GM18867 (cell line): Measurements from ENCODE around the gene CIB2.
A peak's percentile ranks its signal among the peaks of the same experiment; 100 is the strongest.

Source experiments
- ATAC-seq: cut with Tn5 transposase; IDR thresholded peaks from one replicate; pipeline ENCODE4 v1.9.1; 2021; ENCODE audit warnings: mild to moderate bottlenecking, moderate library complexity; ENCODE audit not compliant: unreplicated experiment

CIB2 gene

GRCh38 chr15:78069462-78070029, 61.7 kb downstream of the CIB2 start:
- no peak for ATAC-seq

DNA sequence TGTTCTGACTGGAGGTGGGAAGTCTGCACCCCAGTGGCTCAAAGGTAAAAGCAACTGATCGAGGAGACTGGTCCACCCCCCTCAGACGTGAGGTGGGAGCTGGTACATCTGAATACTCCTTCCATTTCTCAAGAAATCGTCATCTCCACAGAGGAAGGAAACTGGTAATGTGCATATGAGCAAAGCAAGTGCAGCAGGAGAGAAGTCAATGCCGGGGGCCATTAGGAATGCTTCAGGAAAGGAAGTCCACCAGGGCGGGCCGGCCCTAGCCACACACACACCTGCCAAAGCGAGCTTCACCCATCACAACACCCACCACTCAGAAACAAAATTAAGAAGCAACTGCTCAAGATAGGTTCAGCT, 62.2 kb downstream of the CIB2 start:
- ATAC-seq, result peak; percentile 14

DNA sequence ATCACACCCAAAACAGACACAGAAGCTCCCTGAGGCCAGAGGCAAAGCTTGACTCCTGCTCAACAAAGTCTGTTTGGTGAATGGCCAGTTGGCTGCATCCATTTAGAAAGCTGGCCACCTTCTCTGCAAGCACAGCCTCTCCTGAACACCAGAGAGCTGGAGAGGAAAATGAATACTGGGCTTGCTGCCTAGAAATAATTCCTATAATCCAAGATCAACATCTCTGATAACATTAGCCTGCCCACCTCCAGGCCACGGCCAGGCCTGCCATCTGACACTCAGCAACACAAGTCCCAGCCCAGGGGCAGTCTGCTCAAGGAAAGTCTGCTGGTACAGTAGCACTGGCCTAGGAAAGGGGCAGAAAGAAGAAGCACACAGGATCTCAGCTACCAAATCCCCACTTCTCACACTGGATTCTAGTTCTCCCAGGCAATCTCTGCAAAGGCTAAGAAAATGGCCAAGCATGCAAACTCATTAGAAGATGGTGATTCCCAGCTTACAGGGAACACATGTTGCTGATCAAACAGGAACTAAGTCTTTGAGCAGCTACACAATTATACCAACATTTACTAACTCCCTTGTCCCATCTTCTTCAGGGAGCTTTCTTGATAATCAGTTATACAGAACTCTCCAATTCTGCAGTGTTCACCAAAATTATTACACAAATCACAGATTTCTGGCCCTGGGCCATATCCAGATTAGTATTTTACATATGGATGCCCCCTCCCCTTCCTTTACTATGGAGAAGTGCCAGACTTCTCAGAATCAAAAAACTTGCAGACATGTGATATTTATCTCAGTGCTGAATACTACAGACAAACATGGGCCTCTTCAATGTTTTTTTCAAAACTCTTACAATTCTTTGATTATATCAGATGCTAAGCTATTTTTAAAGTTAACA, 63.7 kb downstream of the CIB2 start:
- no peak for ATAC-seq

GRCh38 chr15:78065973-78066946, 65.0 kb downstream of the CIB2 start:
- peak; percentile 62 for ATAC-seq

- ATAC-seq, result no peak
These were observed 65.9 kb downstream of the CIB2 start for GRCh38 chr15:78065284-78065872.

DNA sequence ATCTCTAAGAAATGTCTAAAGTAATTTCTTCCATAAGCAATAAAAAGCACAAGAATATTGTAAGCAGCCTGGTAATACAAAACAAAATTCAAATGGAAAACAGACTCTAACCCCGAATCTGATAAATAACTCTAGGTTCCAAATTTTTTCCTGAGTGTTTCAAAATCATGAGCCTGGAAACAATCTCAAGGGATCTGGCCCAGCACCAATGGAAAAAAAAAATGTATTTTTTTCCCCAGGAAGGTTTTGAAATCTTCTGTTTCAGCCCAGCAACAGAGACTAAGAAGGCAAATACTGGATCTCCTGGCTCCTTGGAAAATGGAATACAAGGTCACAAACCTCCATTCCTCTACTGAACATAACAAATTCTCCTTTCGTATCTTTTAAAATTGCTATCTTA, 66.7 kb downstream of the CIB2 start:
- ATAC-seq, result no peak

GRCh38 chr15:78063970-78064385, 67.3 kb downstream of the CIB2 start:
- ATAC-seq, result no peak

DNA sequence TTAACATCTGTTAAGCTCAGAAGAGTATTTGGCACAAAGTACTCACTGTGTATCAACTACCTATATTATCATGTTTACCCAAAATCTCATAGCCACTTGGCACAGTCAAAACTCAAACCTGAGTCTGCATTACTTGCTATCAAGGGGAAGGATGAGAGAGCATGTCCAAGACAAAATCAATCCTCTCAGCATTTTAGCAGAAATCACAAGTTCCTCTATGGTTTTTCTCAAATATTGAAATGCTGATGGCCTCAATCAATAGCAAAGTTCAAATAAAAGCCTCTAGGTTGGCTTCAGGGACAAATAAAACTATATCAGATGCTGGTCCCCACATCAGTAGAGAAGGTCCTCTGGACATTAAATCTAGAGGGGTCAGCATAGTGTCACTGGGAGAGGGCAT, 68.0 kb downstream of the CIB2 start:
- ATAC-seq, result no peak

GRCh38 chr15:78061963-78062427, 69.2 kb downstream of the CIB2 start:
- peak; percentile 47 for ATAC-seq

GRCh38 chr15:78060232-78060631, 71.0 kb downstream of the CIB2 start:
- no peak for ATAC-seq

GRCh38 chr15:78059110-78059839, 72.0 kb downstream of the CIB2 start:
- ATAC-seq, result no peak

GRCh38 chr15:78058401-78058935, 72.8 kb downstream of the CIB2 start:
- ATAC-seq, result no peak

DNA sequence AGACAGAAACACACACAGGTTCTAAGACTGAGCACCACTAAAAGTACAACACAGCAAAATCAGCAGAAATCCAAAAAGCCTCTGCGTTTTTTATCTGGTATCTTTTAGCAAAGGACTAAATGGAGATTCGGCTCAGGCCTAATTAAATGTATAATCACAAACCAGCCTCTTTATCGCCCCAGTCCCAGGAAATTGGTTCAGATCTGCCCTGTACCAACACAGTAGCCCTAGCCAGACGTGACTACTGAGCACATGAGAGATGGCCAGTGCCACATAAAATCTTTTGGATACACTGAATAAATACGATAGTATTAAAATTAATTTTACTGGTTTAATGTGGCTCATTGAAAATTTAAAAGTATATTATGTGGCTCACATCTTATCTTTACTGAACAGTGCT, 73.4 kb downstream of the CIB2 start:
- ATAC-seq, result no peak

- no peak for ATAC-seq
These were observed 74.5 kb downstream of the CIB2 start for GRCh38 chr15:78056714-78057269.

- ATAC-seq, result no peak
These were observed 75.1 kb downstream of the CIB2 start for GRCh38 chr15:78055919-78056713.

GRCh38 chr15:78054966-78055365, 76.3 kb downstream of the CIB2 start:
- ATAC-seq, result no peak
